ENCODE results near the gene SH2D7. TPM values are rescaled to one million over a fixed set of nuclear protein-coding genes. Genes with fewer than 3 reads are reported as not detected.

Gene SH2D7
- total RNA-seq, 1 experiment from 2014 or later: not detected

DNA sequence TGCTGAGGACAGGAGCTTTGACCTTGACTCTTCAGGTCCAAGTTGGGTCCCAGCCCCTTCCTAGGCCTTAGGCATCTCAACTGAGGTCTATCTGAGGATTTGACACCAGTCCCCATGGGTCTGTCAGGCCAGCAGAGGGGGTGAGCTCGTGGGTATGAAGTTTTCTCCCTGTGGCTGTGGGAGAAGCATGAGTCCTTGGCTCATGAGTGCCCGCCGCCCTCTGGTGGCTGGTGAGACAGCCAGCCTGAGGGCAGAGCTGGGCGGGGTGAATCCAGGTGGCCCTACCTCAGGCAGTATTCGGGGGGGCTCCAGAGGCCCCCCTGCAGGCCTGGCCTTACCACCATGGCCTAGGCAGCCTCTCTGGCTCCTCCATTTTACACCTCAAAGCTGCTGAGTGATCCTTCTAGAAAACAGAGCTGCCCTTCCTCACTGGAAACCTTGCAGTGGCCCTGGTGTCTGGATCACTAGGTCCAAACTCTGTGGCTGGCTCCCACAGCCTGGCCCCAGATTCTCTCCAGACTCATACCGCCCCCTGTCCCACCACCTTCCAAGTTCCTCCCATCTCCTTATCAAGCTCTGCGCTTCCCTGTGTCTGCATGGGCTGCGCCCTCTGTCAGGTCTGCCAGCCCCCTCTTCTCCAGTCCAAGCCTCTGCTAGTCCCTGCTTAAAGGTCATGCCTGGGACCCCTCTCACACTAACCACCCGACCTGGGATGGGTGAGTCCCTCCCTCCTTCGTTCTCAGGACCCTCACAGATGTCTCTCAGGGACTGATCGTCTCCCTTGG lies 16.1 kb downstream of the SH2D7 start:
- in situ Hi-C loops (cut with HindIII; ENCODE audit: low pct_unique_long_range_greater_than_20kb, low sequenced_read_pairs): no loop called here
- DNase-seq (ENCODE audit: low read depth, low spot score): peak; percentile 67

DNA sequence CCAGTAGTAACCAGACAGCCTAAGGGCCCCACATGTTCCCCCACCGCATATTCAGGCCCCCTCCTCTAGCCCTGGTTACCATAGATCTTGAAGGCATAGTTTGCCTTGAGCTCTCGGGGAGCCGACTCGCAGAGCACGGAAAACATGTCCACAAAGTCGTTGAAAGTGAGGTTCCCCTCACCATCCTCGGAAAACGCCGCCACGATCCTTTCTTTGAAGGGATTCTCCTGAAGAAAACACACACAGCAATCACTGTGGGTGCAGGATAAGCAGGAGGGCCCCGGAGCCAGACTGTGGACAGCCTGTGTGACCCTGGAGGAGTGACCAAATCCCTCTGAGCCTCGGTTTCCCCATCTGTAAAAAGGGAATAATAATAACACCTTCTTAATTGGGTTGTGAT lies 16.8 kb downstream of the SH2D7 start:
- DNase-seq (ENCODE audit: low read depth, low spot score): no peak
- in situ Hi-C loops (cut with HindIII; ENCODE audit: low pct_unique_long_range_greater_than_20kb, low sequenced_read_pairs): no loop called here

GRCh38 chr15:78110096-78110495 lies 17.7 kb downstream of the SH2D7 start:
- in situ Hi-C loops (cut with HindIII; ENCODE audit: low pct_unique_long_range_greater_than_20kb, low sequenced_read_pairs): no loop called here
- DNase-seq (ENCODE audit: low read depth, low spot score): no peak

DNA sequence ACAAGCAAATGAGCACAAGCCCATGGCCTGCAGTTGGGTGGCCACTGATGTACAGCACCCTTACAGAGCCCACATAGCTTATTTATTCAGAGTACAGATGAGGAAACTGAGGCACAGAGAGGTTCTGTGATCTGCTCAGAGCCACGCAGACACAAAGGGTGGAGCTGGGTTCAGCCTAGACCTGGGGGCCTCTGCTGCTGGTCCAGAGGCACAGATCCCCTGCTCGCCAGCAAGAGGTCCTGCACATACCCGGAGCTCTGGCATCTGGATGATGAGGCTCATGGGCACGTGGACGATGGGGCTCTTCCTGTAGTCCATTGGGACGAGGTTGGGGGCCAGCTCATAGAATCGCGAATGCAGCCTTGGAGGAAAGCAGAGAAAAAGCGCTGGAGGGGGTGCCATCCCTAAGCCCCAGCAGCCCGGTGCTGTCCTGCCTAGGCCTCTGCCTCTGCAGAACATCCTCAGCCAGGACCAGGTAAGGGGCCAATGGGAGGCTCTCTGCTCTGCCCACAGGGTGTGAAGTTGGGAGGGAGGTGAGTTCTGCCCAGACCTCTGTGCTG lies 18.6 kb downstream of the SH2D7 start:
- in situ Hi-C loops (cut with HindIII; ENCODE audit: low pct_unique_long_range_greater_than_20kb, low sequenced_read_pairs): no loop called here
- DNase-seq (ENCODE audit: low read depth, low spot score): no peak

GRCh38 chr15:78111788-78112187 lies 19.4 kb downstream of the SH2D7 start:
- no peak for DNase-seq (ENCODE audit: low read depth, low spot score)
- in situ Hi-C loops (cut with HindIII; ENCODE audit: low pct_unique_long_range_greater_than_20kb, low sequenced_read_pairs): no loop called here

DNA sequence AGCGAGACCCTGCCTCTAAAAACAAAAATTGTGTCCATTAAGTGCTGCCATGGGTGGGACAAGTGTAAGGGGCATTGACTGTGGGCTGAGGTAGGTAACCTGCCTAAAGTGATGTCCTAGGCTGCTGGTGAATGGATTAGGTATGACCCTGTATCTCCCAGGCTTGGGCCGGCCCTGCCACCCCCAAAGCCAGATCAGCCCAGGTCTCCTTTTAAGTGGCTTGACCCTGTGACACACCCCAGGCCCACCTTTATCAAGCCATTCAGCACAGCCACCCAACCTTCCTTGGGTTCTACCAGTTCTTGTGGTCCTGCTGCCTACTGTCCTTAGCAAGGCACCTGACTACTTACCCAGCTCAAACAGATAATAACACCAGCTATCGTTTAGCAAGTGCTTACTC lies 20.2 kb downstream of the SH2D7 start:
- in situ Hi-C loops (cut with HindIII; ENCODE audit: low pct_unique_long_range_greater_than_20kb, low sequenced_read_pairs): no loop called here

GRCh38 chr15:78120523-78120922 lies 28.2 kb downstream of the SH2D7 start:
- in situ Hi-C loops (cut with HindIII; ENCODE audit: low pct_unique_long_range_greater_than_20kb, low sequenced_read_pairs): no loop called here
- no peak for DNase-seq (ENCODE audit: low read depth, low spot score)

More for the DNA sequence above, 20.2 kb downstream of the SH2D7 start:
- DNase-seq (ENCODE audit: low read depth, low spot score): no peak

- DNase-seq (ENCODE audit: low read depth, low spot score): no peak
- in situ Hi-C loops (cut with HindIII; ENCODE audit: low pct_unique_long_range_greater_than_20kb, low sequenced_read_pairs): no loop called here
Measured at GRCh38 chr15:78125267-78125666, 32.9 kb downstream of the SH2D7 start.

DNA sequence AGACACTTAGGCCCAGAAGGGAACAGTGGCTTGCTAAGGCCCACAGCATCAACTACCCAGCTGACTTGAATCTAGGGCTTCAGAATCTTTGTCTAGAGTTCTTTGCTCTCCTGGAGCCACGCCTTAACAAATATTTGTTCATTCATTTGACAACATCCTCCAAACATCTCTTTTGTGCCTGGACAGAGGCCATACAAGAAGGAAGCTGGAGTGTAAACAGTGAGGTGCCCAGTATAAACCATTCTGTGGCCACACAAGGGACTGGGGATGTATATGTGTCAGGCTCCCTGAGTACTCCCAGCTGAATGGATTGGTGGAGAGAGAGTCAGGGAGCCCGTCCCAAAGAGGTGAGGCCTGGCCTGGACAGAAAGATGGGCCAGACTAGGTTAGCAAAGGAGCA lies 35.5 kb downstream of the SH2D7 start:
- in situ Hi-C loops (cut with HindIII; ENCODE audit: low pct_unique_long_range_greater_than_20kb, low sequenced_read_pairs): no loop called here
- no peak for DNase-seq (ENCODE audit: low read depth, low spot score)

DNA sequence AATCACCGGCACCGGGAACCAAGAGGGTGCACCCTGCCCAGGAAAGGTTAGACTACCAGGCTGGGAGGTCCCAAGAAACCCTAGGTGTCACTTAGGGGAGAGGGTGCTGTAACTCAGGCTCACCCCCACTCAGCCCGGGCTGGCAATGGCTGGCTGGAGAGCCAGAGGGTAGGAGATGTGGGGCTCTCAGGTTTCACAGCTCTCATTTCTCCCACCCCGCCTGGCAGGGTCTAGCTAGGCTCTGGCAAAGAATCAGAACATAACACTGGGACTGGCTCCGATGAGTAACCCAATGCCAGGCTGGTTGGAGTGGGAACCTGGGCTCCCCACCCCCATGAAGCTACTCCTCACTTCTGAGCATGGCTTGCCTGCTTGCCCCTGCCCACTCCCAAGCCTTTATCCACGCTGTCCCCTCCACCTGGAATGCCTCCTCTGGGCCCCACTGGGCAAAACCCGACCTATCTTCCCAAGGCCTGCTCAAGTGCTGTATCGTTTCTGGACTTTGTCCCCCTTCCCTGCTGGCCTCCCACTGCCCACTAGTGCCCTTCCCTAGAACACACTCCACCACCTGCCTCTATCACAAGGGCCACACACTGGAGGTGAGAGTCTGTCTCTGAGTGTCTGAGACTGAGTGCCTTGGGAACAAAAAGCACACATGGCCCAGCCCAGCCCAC lies 36.9 kb downstream of the SH2D7 start:
- in situ Hi-C loops (cut with HindIII; ENCODE audit: low pct_unique_long_range_greater_than_20kb, low sequenced_read_pairs): no loop called here

DNA sequence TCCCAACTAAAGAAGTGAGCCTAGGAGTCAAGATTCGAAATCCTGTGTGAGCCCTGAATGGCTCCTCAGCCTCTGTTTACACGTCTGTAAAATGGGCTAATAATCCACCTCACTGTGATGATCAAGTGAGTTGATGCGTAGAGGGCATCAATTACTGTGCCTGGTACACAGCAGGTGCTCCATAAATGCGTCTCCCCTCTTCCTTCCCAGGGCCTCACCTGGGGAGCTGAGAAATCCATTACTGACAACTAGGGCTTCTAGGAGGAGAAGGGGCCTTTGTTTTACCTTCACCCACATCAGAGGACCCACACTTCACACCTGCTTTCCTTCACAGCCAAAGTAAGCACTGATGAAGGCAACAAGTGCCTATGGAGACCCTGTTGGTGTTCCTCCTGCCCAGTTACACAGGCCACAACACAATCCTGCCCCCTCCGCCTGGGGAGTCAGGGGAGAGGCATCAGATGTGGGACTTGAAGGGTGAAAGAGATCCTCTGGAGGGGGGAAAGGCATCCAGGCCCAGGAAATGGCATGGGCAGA lies 37.5 kb downstream of the SH2D7 start:
- in situ Hi-C loops (cut with HindIII; ENCODE audit: low pct_unique_long_range_greater_than_20kb, low sequenced_read_pairs): no loop called here
- no peak for DNase-seq (ENCODE audit: low read depth, low spot score)

More for the DNA sequence above, 36.9 kb downstream of the SH2D7 start:
- no peak for DNase-seq (ENCODE audit: low read depth, low spot score)

DNA sequence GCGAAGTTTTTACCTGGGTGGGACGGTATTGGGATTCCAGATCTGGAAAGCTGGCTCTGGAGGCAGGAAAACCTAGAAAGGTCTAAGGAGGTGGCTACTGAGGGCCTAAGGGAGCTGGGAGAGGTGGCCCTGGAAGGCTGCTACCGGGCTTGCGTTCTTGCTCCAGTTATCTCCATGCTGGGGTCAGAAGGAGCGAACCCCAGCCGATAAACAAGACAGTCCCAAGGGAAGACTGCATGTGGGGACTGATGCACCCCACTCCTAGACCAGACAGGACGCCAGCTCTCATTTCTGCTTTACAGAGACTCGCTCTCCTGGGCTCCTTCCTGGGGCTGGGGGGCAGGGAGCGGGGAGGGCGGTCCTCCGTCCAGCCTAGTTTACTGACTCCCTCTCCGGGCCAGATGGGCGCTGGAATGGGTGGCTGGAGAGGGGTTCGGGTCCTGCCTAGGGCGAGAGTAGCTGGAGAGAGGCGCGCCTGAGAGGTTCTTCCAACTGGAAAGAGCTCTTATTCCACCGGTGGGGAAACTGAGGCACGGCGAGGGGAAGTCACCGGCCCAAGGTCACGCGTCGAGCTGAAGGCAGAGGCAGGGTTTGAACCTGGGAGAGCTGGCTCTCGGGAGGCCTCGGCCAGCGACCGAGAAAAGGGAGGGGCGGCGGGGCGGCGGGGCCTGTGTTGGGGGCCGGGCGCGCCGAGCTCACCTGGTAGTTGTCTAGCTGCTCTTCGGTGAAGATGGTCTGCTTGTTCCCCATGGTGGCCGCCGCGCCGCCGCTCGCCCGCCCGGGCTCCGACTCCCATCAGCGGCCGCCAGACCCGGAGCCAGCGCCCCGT lies 38.3 kb downstream of the SH2D7 start:
- DNase-seq (ENCODE audit: low read depth, low spot score): no peak
- in situ Hi-C loops (cut with HindIII; ENCODE audit: low pct_unique_long_range_greater_than_20kb, low sequenced_read_pairs): no loop called here

- peak; percentile 62 for DNase-seq (ENCODE audit: low read depth, low spot score)
- in situ Hi-C loops (cut with HindIII; ENCODE audit: low pct_unique_long_range_greater_than_20kb, low sequenced_read_pairs): no loop called here
Measured at GRCh38 chr15:78131295-78132061, 39.1 kb downstream of the SH2D7 start, which contains the start of gene CIB2. TSS of gene CIB2 (minus strand) at chr15:78131445. CDS start at chr15:78131215, 230 bp downstream.

DNA sequence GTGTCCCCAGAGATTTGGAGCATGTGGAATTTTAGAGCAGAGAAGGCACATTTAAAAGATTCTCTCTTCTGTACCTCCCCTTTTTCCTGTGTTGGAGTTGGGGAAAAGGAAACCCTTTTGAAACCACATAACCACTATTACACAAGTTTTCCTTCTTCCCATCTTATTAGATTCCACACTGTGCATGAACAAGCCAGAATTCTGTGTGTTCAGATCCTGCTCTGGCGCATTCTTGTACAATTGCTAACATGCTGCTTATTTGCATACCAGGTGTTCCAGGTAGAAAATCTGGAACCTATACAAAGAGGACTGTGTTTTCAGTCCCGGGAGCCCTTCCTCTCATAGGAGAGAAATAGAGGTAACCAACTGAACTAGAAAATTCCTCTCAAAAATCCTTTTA lies 41.4 kb downstream of the SH2D7 start:
- in situ Hi-C loops (cut with HindIII; ENCODE audit: low pct_unique_long_range_greater_than_20kb, low sequenced_read_pairs): no loop called here

DNA sequence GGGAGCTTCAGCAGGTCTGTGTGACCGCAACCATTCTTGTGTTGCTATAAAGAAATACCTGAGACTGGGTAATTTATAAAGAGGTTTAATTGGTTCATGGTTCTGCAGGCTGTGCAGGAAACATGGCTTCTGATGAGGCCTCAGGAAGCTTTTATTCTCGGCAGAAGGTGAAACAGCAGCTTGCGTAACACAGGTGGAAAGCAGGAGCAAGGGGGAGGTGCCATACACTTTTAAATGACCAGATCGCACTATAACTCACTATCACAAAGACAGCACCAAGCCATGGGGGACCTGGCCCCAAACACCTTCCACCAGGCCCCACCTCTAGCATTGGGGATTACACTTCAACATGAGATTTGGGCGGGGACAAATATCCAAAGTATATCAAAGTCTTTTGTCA lies 47.2 kb downstream of the SH2D7 start:
- in situ Hi-C loops (cut with HindIII; ENCODE audit: low pct_unique_long_range_greater_than_20kb, low sequenced_read_pairs): no loop called here
- DNase-seq (ENCODE audit: low read depth, low spot score): no peak

More for the DNA sequence above, 41.4 kb downstream of the SH2D7 start:
- DNase-seq (ENCODE audit: low read depth, low spot score): no peak

DNA sequence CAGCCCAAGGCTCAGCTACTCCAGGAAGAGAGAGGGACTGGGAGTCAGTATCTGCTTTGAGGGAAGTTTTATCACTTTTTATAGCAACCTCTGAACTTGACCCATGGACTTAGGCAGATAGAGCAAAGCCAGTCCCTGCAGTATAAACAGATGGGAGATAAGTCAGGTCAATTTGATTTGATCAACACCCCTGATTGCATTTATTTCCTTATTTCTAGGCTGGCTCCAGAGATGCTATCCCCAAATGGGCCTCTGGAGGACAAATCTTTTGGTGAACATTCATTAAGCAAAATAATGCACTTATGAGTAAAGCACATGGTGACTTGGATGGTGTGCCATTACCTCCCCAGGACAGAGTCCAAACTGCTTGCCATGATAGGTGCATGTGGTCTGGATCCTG lies 47.9 kb downstream of the SH2D7 start:
- no peak for DNase-seq (ENCODE audit: low read depth, low spot score)
- in situ Hi-C loops (cut with HindIII; ENCODE audit: low pct_unique_long_range_greater_than_20kb, low sequenced_read_pairs): no loop called here

DNA sequence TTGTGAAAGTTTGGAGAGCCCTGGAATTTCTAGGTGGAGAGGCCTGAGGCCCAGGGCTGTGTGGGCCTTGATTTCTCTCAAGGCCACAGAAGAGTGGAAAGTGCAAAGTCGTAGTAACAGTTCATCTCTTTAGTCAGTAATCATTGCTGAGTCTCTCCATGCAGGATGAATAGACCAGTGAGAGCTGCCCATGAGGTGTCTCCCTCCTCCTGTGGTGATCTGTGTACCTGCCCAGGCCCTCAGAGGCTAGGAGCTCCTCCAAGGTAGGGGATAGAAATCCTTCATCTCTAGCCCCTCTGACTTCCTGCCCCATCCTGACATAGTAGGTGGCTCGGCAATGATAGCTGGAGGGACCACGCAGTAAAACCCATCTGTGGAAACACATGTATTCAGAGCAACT lies 50.0 kb downstream of the SH2D7 start:
- in situ Hi-C loops (cut with HindIII; ENCODE audit: low pct_unique_long_range_greater_than_20kb, low sequenced_read_pairs): no loop called here
- no peak for DNase-seq (ENCODE audit: low read depth, low spot score)
